ENCODE results near the gene PCBP4. TPM values are rescaled to one million over a fixed set of nuclear protein-coding genes. Genes with fewer than 3 reads are reported as not detected.
A peak's percentile ranks its signal among the peaks of the same experiment; 100 is the strongest.

PCBP4 gene
- total RNA-seq, 1 experiment from 2014 or later, result 17.9 TPM

- Histone ChIP-seq H3K4me3 (no peak overlapping the region), H3K79me2 (ENCODE audit: low read depth) (no peaks in the 10 kb centered on the region), H3K27ac (no peak overlapping the region), H3K9me3 (ENCODE audit: insufficient read depth, low read depth) (no peaks in the 10 kb centered on the region), H3K36me3 (ENCODE audit: low read depth) (no peaks in the 10 kb centered on the region), H3K4me2 (no peak overlapping the region), H3K9me2 (ENCODE audit: insufficient read depth) (no peaks in the 10 kb centered on the region), H3F3A (ENCODE audit: insufficient read depth, low read depth) (no peaks in the 10 kb centered on the region), H3K27me3 (ENCODE audit: insufficient read depth, low read depth) (no peaks in the 10 kb centered on the region; the same call in 1 of the 2 replicates), H2AFZ (no peak overlapping the region), H3K4me1 (replicated peaks; ENCODE audit: insufficient read depth) (peaks cover 4% of the 10 kb centered on the region; the same call in 1 of the 2 replicates), H4K20me1 (ENCODE audit: insufficient read depth) (no peaks in the 10 kb centered on the region)
- TF ChIP-seq CTCF (conservative IDR thresholded peaks at IDR 0.05), result no peak
- no peak for TF ChIP-seq EZH2 (IDR thresholded peaks at IDR 0.05; ENCODE audit: low read depth)
- ChIA-PET POLR2A (ENCODE audit: unreplicated experiment) (no interaction called here), CTCF (no interaction called here)
- intact Hi-C loops (cut with micrococcal nuclease; ENCODE audit: unreplicated experiment), result no loop called here
- DNase-seq, result no peak
- no TSS peak for BruUV-seq (replicated peaks)
Measured at GRCh38 chr3:51957520-51958205, 9.6 kb downstream of the PCBP4 start.

GRCh38 chr3:51955893-51956770, 11.1 kb downstream of the PCBP4 start:
- CTCF ChIA-PET, result no interaction called here
- Histone ChIP-seq H3K4me2 (peak overlapping the region; percentile 68), H3K27me3 (ENCODE audit: insufficient read depth, low read depth) (no peaks in the 10 kb centered on the region; the same call in 1 of the 2 replicates), H4K20me1 (ENCODE audit: insufficient read depth) (no peaks in the 10 kb centered on the region), H3K9me3 (ENCODE audit: insufficient read depth, low read depth) (no peaks in the 10 kb centered on the region), H3K9me2 (ENCODE audit: insufficient read depth) (no peaks in the 10 kb centered on the region), H3K36me3 (ENCODE audit: low read depth) (no peaks in the 10 kb centered on the region), H3K79me2 (ENCODE audit: low read depth) (no peaks in the 10 kb centered on the region), H3K4me1 (replicated peaks; ENCODE audit: insufficient read depth) (peaks cover 4% of the 10 kb centered on the region; the same call in 1 of the 2 replicates), H3K4me3 (peak overlapping the region; percentile 35; the same call in 1 of the 2 replicates), H2AFZ (no peak overlapping the region), H3F3A (ENCODE audit: insufficient read depth, low read depth) (no peaks in the 10 kb centered on the region), H3K27ac (no peak overlapping the region)
- POLR2A ChIA-PET (ENCODE audit: unreplicated experiment), result no interaction called here
- BruUV-seq (replicated peaks), result no TSS peak
- intact Hi-C loops (cut with micrococcal nuclease; ENCODE audit: unreplicated experiment), result no loop called here
- DNase-seq, result peak in 1 of 2 experiments; percentile 63
- no peak for TF ChIP-seq EZH2 (IDR thresholded peaks at IDR 0.05; ENCODE audit: low read depth)
- TF ChIP-seq CTCF (conservative IDR thresholded peaks at IDR 0.05), result peak; percentile 56

GRCh38 chr3:51955175-51955892, 11.9 kb downstream of the PCBP4 start, which contains the start of gene GPR62:
Gene GPR62, plus strand, starts transcription at chr3:51955381. Its CDS starts 272 bp downstream, at chr3:51955653.
- H3K4me2 ChIP-seq, result peak within 1 kb of the TSS; percentile 68
- H3K9me2 ChIP-seq (ENCODE audit: insufficient read depth), result no peaks in the 10 kb centered on the region
- no peaks in the 10 kb centered on the region for H3F3A ChIP-seq (ENCODE audit: insufficient read depth, low read depth)
- intact Hi-C loops (cut with micrococcal nuclease; ENCODE audit: unreplicated experiment), result no loop called here
- H4K20me1 ChIP-seq (ENCODE audit: insufficient read depth), result no peaks in the 10 kb centered on the region
- H3K36me3 ChIP-seq (ENCODE audit: low read depth), result no peaks in the 10 kb centered on the region
- no peak for DNase-seq
- no peaks in the 10 kb centered on the region for H3K79me2 ChIP-seq (ENCODE audit: low read depth)
- no TSS peak for BruUV-seq (replicated peaks)
- no peak for TF ChIP-seq CTCF (conservative IDR thresholded peaks at IDR 0.05)
- no peak for TF ChIP-seq EZH2 (IDR thresholded peaks at IDR 0.05; ENCODE audit: low read depth)
- POLR2A ChIA-PET (ENCODE audit: unreplicated experiment), result no interaction called here
- peaks cover 4% of the 10 kb centered on the region; the same call in 1 of the 2 replicates for H3K4me1 ChIP-seq (replicated peaks; ENCODE audit: insufficient read depth)
- H3K9me3 ChIP-seq (ENCODE audit: insufficient read depth, low read depth), result no peaks in the 10 kb centered on the region
- peak within 1 kb of the TSS; percentile 35; the same call in 1 of the 2 replicates for H3K4me3 ChIP-seq
- CTCF ChIA-PET, result interaction anchor here (0.7 kb wide), 1 partner anchor 251 kb away, joined by 3 read pairs; no protein-coding TSS in a partner anchor
- H2AFZ ChIP-seq, result no peak within 1 kb of the TSS
- no peaks in the 10 kb centered on the region; the same call in 1 of the 2 replicates for H3K27me3 ChIP-seq (ENCODE audit: insufficient read depth, low read depth)
- H3K27ac ChIP-seq, result no peak within 1 kb of the TSS

All from PC-9 (cell line).